K562 (cell line): ENCODE measurements around the gene BHMT2. TPM values are rescaled to one million over a fixed set of nuclear protein-coding genes. Genes with fewer than 3 reads are reported as not detected.

ENCODE experiments used
- ATAC-seq: fragments of 200-7000 bp; cut with Tn5 transposase; 3 replicates; pipeline ENCODE4 v1.9.1; 2020; ENCODE audit warnings: moderate library complexity
- BruUV-seq: library from RNA; stranded (reverse); fragments of 400-500 nt; replicated peaks from 2 replicates; lab custom pipeline; 2021; lab: Mats Ljungman, UMichigan
- CTCF ChIA-PET: fragments of 300-600 bp; formaldehyde crosslinking; extraction: SDS; loops from one replicate; lab custom pipeline; 2021; ENCODE audit warnings: low intra/inter-chr PET ratio; lab: Yijun Ruan, JAX
- POLR2A ChIA-PET: fragments of 300-600, 350-650 bp; sonication (Branson Sonifier 250); formaldehyde crosslinking; extraction: SDS; loops from one replicate; lab custom pipeline; 2021; ENCODE audit warnings: antibody characterized with exemption, inconsistent platforms; lab: Yijun Ruan, JAX
- DNase-seq, 4 experiments: peaks; one replicate each; pipeline versions ENCODE4 v3.0.0 to v3.0.0-alpha.2; 2011 to 2018; ENCODE audit warnings: low spot score in 3 of 4, mixed read lengths in 3 of 4; ENCODE audit errors: extremely low read depth in 1 of 4
- FAIRE-seq: peaks from 2 replicates; lab custom pipeline; 2011; peaks lifted over from hg19 to GRCh38; lab: Jason Lieb, UNC
- H2AFZ ChIP-seq: 2 replicates; pipeline ENCODE4 v1.6.0; 2011; ENCODE audit warnings: low read depth, low read length, control low read depth, inconsistent platforms
- H3K27ac ChIP-seq: fragments of 200-600 bp; 3 replicates; pipeline ENCODE4 v1.8.0; 2011; ENCODE audit warnings: low read depth, mild to moderate bottlenecking, control low read depth, inconsistent platforms, low read length, moderate library complexity, mixed read lengths; ENCODE audit errors: extremely low read depth
- H3K27me3 ChIP-seq, 2 experiments: fragments of 300-600 bp in 1 of 2; 2 replicates in 1 of 2; 3 replicates in 1 of 2; pipeline versions ENCODE4 v1.6.0 to v1.8.0; 2011; ENCODE audit warnings: inconsistent platforms in 2 of 2, low read length in 2 of 2, mild to moderate bottlenecking in 1 of 2, mixed read lengths in 1 of 2, moderate library complexity in 1 of 2; ENCODE audit not compliant: control insufficient read depth in 2 of 2, insufficient read depth in 2 of 2
- H3K36me3 ChIP-seq: fragments of 300-600 bp; 3 replicates; pipeline ENCODE4 v1.8.0; 2011; ENCODE audit warnings: mild to moderate bottlenecking, low read length, inconsistent platforms; ENCODE audit not compliant: control insufficient read depth, insufficient read depth
- H3K4me1 ChIP-seq, 2 experiments: fragments of 200-600 bp in 1 of 2; replicated peaks in 1 of 2; 2 replicates in 1 of 2; 3 replicates in 1 of 2; pipeline versions ENCODE4 v1.5.1 to v1.8.0; 2011; ENCODE audit warnings: inconsistent platforms in 2 of 2, low read length in 2 of 2, mild to moderate bottlenecking in 1 of 2, mixed read lengths in 1 of 2, moderate library complexity in 1 of 2; ENCODE audit not compliant: control insufficient read depth in 2 of 2, insufficient read depth in 2 of 2
- H3K4me2 ChIP-seq: 2 replicates; pipeline ENCODE4 v1.6.1; 2011; ENCODE audit warnings: low read length, control low read depth, inconsistent platforms, mixed read lengths; ENCODE audit not compliant: insufficient read depth
- H3K4me3 ChIP-seq: fragments of 200-600 bp; sonication (generic), shearing (Covaris generic); 2 replicates; pipeline ENCODE4 v1.5.1; 2016; ENCODE audit warnings: control low read depth, inconsistent platforms
- H3K79me2 ChIP-seq: fragments of 200-600 bp; 3 replicates; pipeline ENCODE4 v1.8.0; 2011; ENCODE audit warnings: low read length, inconsistent platforms; ENCODE audit not compliant: control insufficient read depth, insufficient read depth
- H3K9ac ChIP-seq, 2 experiments: 2 replicates each; pipeline versions ENCODE4 v1.6.0 to v1.6.1; 2011; ENCODE audit warnings: low read depth in 2 of 2, low read length in 2 of 2, control low read depth in 1 of 2, inconsistent platforms in 1 of 2, mild to moderate bottlenecking in 1 of 2, mixed read lengths in 1 of 2; ENCODE audit not compliant: insufficient read depth in 1 of 2
- H3K9me1 ChIP-seq: one replicate; pipeline ENCODE4 v1.6.0; 2011; ENCODE audit warnings: inconsistent platforms, mild to moderate bottlenecking, low read length, moderate library complexity; ENCODE audit not compliant: control insufficient read depth, insufficient read depth
- H3K9me3 ChIP-seq: replicated peaks from 2 replicates; pipeline ENCODE4 v1.5.1; 2011; ENCODE audit warnings: low read depth, low read length, inconsistent platforms; ENCODE audit not compliant: control insufficient read depth, insufficient read depth
- H4K20me1 ChIP-seq: replicated peaks from 2 replicates; pipeline ENCODE4 v1.6.1; 2011; ENCODE audit warnings: low read length, inconsistent platforms, mixed read lengths; ENCODE audit not compliant: control insufficient read depth, insufficient read depth
- ARID3B ChIP-seq: fragments of 250-450 bp; sonication (Bioruptor Pico); IDR thresholded peaks from 2 replicates; pipeline ENCODE4 v1.4.0; 2020; ENCODE audit warnings: borderline replicate concordance
- BCLAF1 ChIP-seq, 2 experiments: fragments of 450-650 bp in 1 of 2; IDR thresholded peaks; 2 replicates each; pipeline ENCODE4 v1.6.1; 2011 to 2017; ENCODE audit warnings: low read depth in 2 of 2, antibody characterized with exemption in 1 of 2, borderline replicate concordance in 1 of 2, low read length in 1 of 2, mild to moderate bottlenecking in 1 of 2, mixed read lengths in 1 of 2; ENCODE audit not compliant: control insufficient read depth in 1 of 2
- BRD9 ChIP-seq: fragments of 450-650 bp; IDR thresholded peaks from 2 replicates; pipeline ENCODE4 v1.6.1; 2018; ENCODE audit warnings: low read depth; ENCODE audit not compliant: partially characterized antibody
- CBX5 ChIP-seq: IDR thresholded peaks from 2 replicates; pipeline ENCODE4 v1.6.1; 2014; ENCODE audit warnings: low read depth, borderline replicate concordance
- DMBX1 ChIP-seq: fragments of 250-450 bp; sonication (Bioruptor Pico); IDR thresholded peaks from 2 replicates; pipeline ENCODE4 v1.8.0; 2022; ENCODE audit warnings: inconsistent platforms, mild to moderate bottlenecking, moderate library complexity, borderline replicate concordance
- ELF1 ChIP-seq: fragments of 200-800 bp; sonication (Bioruptor generic); IDR thresholded peaks from 2 replicates; pipeline ENCODE4 v1.6.1; 2016; ENCODE audit warnings: missing genetic modification characterization, missing compliant biosample characterization
- HCFC1 ChIP-seq: IDR thresholded peaks from 2 replicates; pipeline ENCODE4 v1.6.1; 2012; ENCODE audit warnings: low read depth, low read length, improper control_type of control experiment
- KHSRP ChIP-seq: fragments of 450-650 bp; IDR thresholded peaks from 2 replicates; pipeline ENCODE4 v1.6.1; 2017
- POLR2G ChIP-seq: fragments of 200-400 bp; formaldehyde crosslinking; IDR thresholded peaks from 2 replicates; pipeline ENCODE4 v1.6.1; 2017; ENCODE audit warnings: low read depth, mild to moderate bottlenecking, antibody characterized with exemption, low read length, moderate library complexity
- PRPF4 ChIP-seq: fragments of 200-400 bp; formaldehyde crosslinking; IDR thresholded peaks from one replicate; pipeline ENCODE4 v1.6.1; 2017; ENCODE audit warnings: low read length, low read depth, mild to moderate bottlenecking; ENCODE audit not compliant: insufficient read depth, poor library complexity, severe bottlenecking
- PURB ChIP-seq: sonication (generic); formaldehyde crosslinking; IDR thresholded peaks from 2 replicates; pipeline ENCODE4 v1.9.0; 2021; ENCODE audit warnings: low read depth, mild to moderate bottlenecking, missing genetic modification reagents
- U2AF2 ChIP-seq: fragments of 200-400 bp; formaldehyde crosslinking; optimal IDR thresholded peaks from 2 replicates; pipeline ENCODE3; 2017; ENCODE audit warnings: low read depth, mild to moderate bottlenecking, low read length
- USF2 ChIP-seq: sonication (generic); formaldehyde crosslinking; IDR thresholded peaks from 2 replicates; pipeline ENCODE4 v1.5.0; 2020; ENCODE audit warnings: missing genetic modification reagents
- ZNF140 ChIP-seq: fragments of 250-450 bp; sonication (Bioruptor Pico); IDR thresholded peaks from 2 replicates; pipeline ENCODE4 v1.8.0; 2021; ENCODE audit warnings: moderate library complexity, mild to moderate bottlenecking, inconsistent platforms
- ZNF184 ChIP-seq: sonication (generic); formaldehyde crosslinking; IDR thresholded peaks from 2 replicates; pipeline ENCODE4 v1.5.0; 2020; ENCODE audit warnings: missing genetic modification reagents
- ZNF830 ChIP-seq: fragments of 250-450 bp; sonication (Bioruptor Pico); IDR thresholded peaks from 2 replicates; pipeline ENCODE4 v1.5.0; 2021; ENCODE audit warnings: mild to moderate bottlenecking
- WGBS: fragments of 100-300 bp; shearing (Covaris generic); methylation state at CpG from one replicate; pipeline ENCODE4 v1.1.6; 2016; ENCODE audit warnings: low coverage, mixed read lengths; ENCODE audit not compliant: insufficient coverage; ENCODE audit errors: missing lambda C conversion rate; 5-methylcytosine and 5-hydroxymethylcytosine counted together
- in situ Hi-C: fragments of 300-500 bp; cut with MboI; formaldehyde crosslinking; loops from 4 replicates; pipeline ENCODE4 v1.15.0; 2018; ENCODE audit warnings: inconsistent platforms, mixed read lengths
- intact Hi-C: fragments of 100-400 bp; cut with micrococcal nuclease; formaldehyde crosslinking; loops from 2 replicates; pipeline ENCODE4 v1.14.2; 2022
- polyA plus RNA-seq, 8 experiments: library from polyadenylated mRNA; depleted of rRNA in 4 of 8; stranded (reverse) in 5 of 8; unstranded in 3 of 8; fragments of >200 nt; fragmentation: Nextera tagmentation in 2 of 8; fragmentation: Illumina TruSeq in 1 of 8; extraction: Ambion mirVana in 2 of 8; extraction: Trizol in 1 of 8; gene quantifications; 2 replicates each; pipeline versions ENCODE4 v1.2.1 to v1.2.3, GENCODE V29; 2011 to 2014; ENCODE audit warnings: inconsistent platforms in 1 of 8, missing spikeins in 1 of 8
- total RNA-seq, 7 experiments: library from RNA; depleted of rRNA in 6 of 7; stranded (reverse); fragments of >200 nt in 6 of 7; fragmentation: Illumina TruSeq in 2 of 7; extraction: Trizol in 2 of 7; gene quantifications; 2 replicates each; pipeline versions ENCODE4 v1.2.1 to v1.2.3, GENCODE V29; 2011 to 2021; ENCODE audit warnings: low replicate concordance in 1 of 7

The BHMT2 gene
- total and polyA plus RNA-seq, 9 of the 15 experiments (the other 6 are each of a cell fraction or from before 2014, with no cell fraction given), result not detected

GRCh38 chr5:79135790-79136553 is 66.4 kb downstream of the BHMT2 start:
- no peaks in the 10 kb centered on the region for H4K20me1 ChIP-seq
- H3K9me3 ChIP-seq, result no peaks in the 10 kb centered on the region
- intact Hi-C loops, result no loop called here
- H3K27ac ChIP-seq, result no peak overlapping the region
- H3K9ac ChIP-seq, result no peak overlapping the region
- POLR2A ChIA-PET, result interaction anchor here (0.5 kb wide), 1 partner anchor 33 kb away, joined by 3 read pairs; no protein-coding TSS in a partner anchor
- in situ Hi-C loops, result loop anchor here (10.0 kb wide), 1 partner anchor 329 kb away; no protein-coding TSS in a partner anchor
- no peaks in the 10 kb centered on the region for H3K9me1 ChIP-seq
- no peak overlapping the region for H2AFZ ChIP-seq
- DNase-seq, result no peak
- TF ChIP-seq ARID3B (CRISPR knock-in tag) (no peak), USF2 (no peak), BCLAF1 (IDR thresholded peaks at IDR 0.05; ENCODE audit: borderline replicate concordance in 1 of 2, control insufficient read depth in 1 of 2, low read depth in 2 of 2, low read length in 1 of 2) (no peak), KHSRP (no peak), ELF1 (tag) (no peak), POLR2G (no peak), ZNF830 (CRISPR knock-in tag) (no peak), PRPF4 (no peak), ZNF184 (CRISPR knock-in tag) (no peak), U2AF2 (no peak), DMBX1 (CRISPR knock-in tag) (no peak), ZNF140 (no peak), HCFC1 (no peak), PURB (no peak), CBX5 (no peak), BRD9 (no peak)
- TF ChIP-seq, all 486 proteins: peak for 0
- no TSS peak for BruUV-seq
- Histone ChIP-seq H3K4me1 (peaks cover 3% of the 10 kb centered on the region in 2 experiments; a peak in 1 of 5 replicates), H3K4me3 (no peak overlapping the region), H3K79me2 (no peaks in the 10 kb centered on the region), H3K4me2 (no peak overlapping the region), H3K36me3 (no peaks in the 10 kb centered on the region), H3K27me3 (no peaks in the 10 kb centered on the region)
- FAIRE-seq (no peak), ATAC-seq (no peak)
- CTCF ChIA-PET, result no interaction called here
- 49% methylated on average over 5 of the region's 5 CpGs for WGBS
